Brain microvascular endothelial cell (primary cell): ENCODE measurements around the gene LGALS9.
"Not testable (repeated sequence)": the region's sequence is repeated elsewhere in the genome, so short reads cannot be mapped to it uniquely, and the experiment has no call there.

ENCODE experiments used
- DNase-seq: peaks from one replicate; pipeline ENCODE4 v3.0.0-alpha.2; 2020
- H3K27ac ChIP-seq: fragments of 250-450 bp; sonication (Bioruptor Pico); 2 replicates; pipeline ENCODE4 v1.5.1; 2020; ENCODE audit warnings: mild to moderate bottlenecking, moderate library complexity
- H3K27me3 ChIP-seq: fragments of 250-450 bp; sonication (Bioruptor Pico); replicated peaks from 2 replicates; pipeline ENCODE4 v1.5.1; 2020; ENCODE audit warnings: mild to moderate bottlenecking
- H3K36me3 ChIP-seq: fragments of 250-450 bp; sonication (Bioruptor Pico); replicated peaks from 2 replicates; pipeline ENCODE4 v1.5.1; 2020; ENCODE audit warnings: mild to moderate bottlenecking
- H3K4me3 ChIP-seq: 2 replicates; pipeline ENCODE4 v1.5.1; 2011; ENCODE audit warnings: low read depth, mild to moderate bottlenecking, control low read depth, low read length, moderate library complexity
- CTCF ChIP-seq: IDR thresholded peaks from 2 replicates; pipeline ENCODE4 v1.5.1; 2011; ENCODE audit warnings: low read depth, mild to moderate bottlenecking, moderate library complexity, low read length, control low read depth, inconsistent platforms; ENCODE audit errors: missing control alignments
- in situ Hi-C: cut with HindIII; loops from 2 replicates; pipeline ENCODE4 v1.10.0; 2017; ENCODE audit warnings: low sequenced_read_pairs, low pct_ligation_motif_present

Gene LGALS9

GRCh38 chr17:27671591-27671910 is 40.6 kb downstream of the LGALS9 start:
- Histone ChIP-seq H3K4me3 (no peak overlapping the region), H3K27me3 (no peaks in the 10 kb centered on the region), H3K36me3 (no peaks in the 10 kb centered on the region), H3K27ac (no peak overlapping the region)
- no peak for DNase-seq
- in situ Hi-C loops: no loop called here
- no peak for TF ChIP-seq CTCF

GRCh38 chr17:27671977-27672480 is 41.0 kb downstream of the LGALS9 start:
- H3K36me3 ChIP-seq, H3K27ac ChIP-seq, H3K4me3 ChIP-seq, H3K27me3 ChIP-seq, in situ Hi-C loops, DNase-seq: not testable (repeated sequence)

GRCh38 chr17:27674335-27674734 is 43.3 kb downstream of the LGALS9 start:
- H3K36me3 ChIP-seq: no peaks in the 10 kb centered on the region
- H3K27me3 ChIP-seq: no peaks in the 10 kb centered on the region
- H3K27ac ChIP-seq: no peak overlapping the region
- TF ChIP-seq CTCF: no peak
- DNase-seq: no peak
- in situ Hi-C loops: no loop called here
- no peak overlapping the region for H3K4me3 ChIP-seq

- no peak overlapping the region for H3K27ac ChIP-seq
- H3K36me3 ChIP-seq: no peaks in the 10 kb centered on the region
- no peak for TF ChIP-seq CTCF
- H3K4me3 ChIP-seq: no peak overlapping the region
- no peaks in the 10 kb centered on the region for H3K27me3 ChIP-seq
- in situ Hi-C loops: no loop called here
- DNase-seq: no peak
These were observed 46.2 kb downstream of the LGALS9 start for GRCh38 chr17:27677191-27677590.

- H3K27me3 ChIP-seq, in situ Hi-C loops, H3K4me3 ChIP-seq, DNase-seq, H3K36me3 ChIP-seq, H3K27ac ChIP-seq: not testable (repeated sequence)
These were observed 55.3 kb downstream of the LGALS9 start for GRCh38 chr17:27686322-27686721.

GRCh38 chr17:27690882-27691281 is 59.9 kb downstream of the LGALS9 start:
- no peak for DNase-seq
- in situ Hi-C loops: no loop called here
- Histone ChIP-seq H3K4me3 (no peak overlapping the region), H3K36me3 (no peaks in the 10 kb centered on the region), H3K27me3 (no peaks in the 10 kb centered on the region), H3K27ac (no peak overlapping the region)
- TF ChIP-seq CTCF: no peak

- in situ Hi-C loops, H3K4me3 ChIP-seq, H3K27ac ChIP-seq, DNase-seq, H3K27me3 ChIP-seq, H3K36me3 ChIP-seq: not testable (repeated sequence)
These were observed 64.3 kb downstream of the LGALS9 start for GRCh38 chr17:27695254-27695814.
